Trophoblast cell (in vitro differentiated cells and primary cell): ENCODE data around the gene IPO7.

Experiments used
- DNase-seq, 2 donors: peaks; one replicate each; pipeline ENCODE4 v3.0.0-alpha.2; 2016
- H2AFZ ChIP-seq: 2 replicates; pipeline ENCODE4 v1.6.1; 2013; ENCODE audit warnings: low read length, moderate library complexity, mild to moderate bottlenecking; ENCODE audit not compliant: insufficient read depth, poor library complexity
- H2AK5ac ChIP-seq: 2 replicates; pipeline ENCODE4 v1.6.1; 2013; ENCODE audit warnings: mild to moderate bottlenecking, low read length
- H2BK120ac ChIP-seq: 2 replicates; pipeline ENCODE4 v1.6.1; 2013; ENCODE audit warnings: low read length, mild to moderate bottlenecking, moderate library complexity; ENCODE audit not compliant: insufficient read depth, poor library complexity
- H2BK12ac ChIP-seq: 2 replicates; pipeline ENCODE4 v1.6.1; 2013; ENCODE audit warnings: mild to moderate bottlenecking, low read length, moderate library complexity
- H2BK5ac ChIP-seq: 2 replicates; pipeline ENCODE4 v1.6.1; 2013; ENCODE audit warnings: low read length, low read depth, moderate library complexity, mild to moderate bottlenecking; ENCODE audit not compliant: poor library complexity
- H3K14ac ChIP-seq: 2 replicates; pipeline ENCODE4 v1.6.1; 2013; ENCODE audit warnings: mild to moderate bottlenecking, low read length
- H3K18ac ChIP-seq: 2 replicates; pipeline ENCODE4 v1.6.1; 2013; ENCODE audit warnings: mild to moderate bottlenecking, low read length
- H3K23ac ChIP-seq: 2 replicates; pipeline ENCODE4 v1.6.1; 2013; ENCODE audit warnings: low read length
- H3K27ac ChIP-seq: 2 replicates; pipeline ENCODE4 v1.5.1; 2013; ENCODE audit warnings: low read depth, mild to moderate bottlenecking, inconsistent platforms, low read length, moderate library complexity
- H3K27me3 ChIP-seq: 2 replicates; pipeline ENCODE4 v1.6.1; 2013; ENCODE audit warnings: inconsistent platforms, mild to moderate bottlenecking, low read length, moderate library complexity; ENCODE audit not compliant: insufficient read depth
- H3K36me3 ChIP-seq, 2 experiments: 1 replicate in 1 of 2; 2 replicates in 1 of 2; pipeline ENCODE4 v1.6.1; 2013; ENCODE audit warnings: low read length in 2 of 2, mild to moderate bottlenecking in 2 of 2, moderate library complexity in 1 of 2; ENCODE audit not compliant: insufficient read depth in 2 of 2, control insufficient read depth in 1 of 2
- H3K4ac ChIP-seq: 2 replicates; pipeline ENCODE4 v1.6.1; 2013; ENCODE audit warnings: low read depth, mild to moderate bottlenecking, low read length, moderate library complexity
- H3K4me1 ChIP-seq, 2 experiments: 1 replicate in 1 of 2; 2 replicates in 1 of 2; pipeline ENCODE4 v1.6.1; 2013; ENCODE audit warnings: low read length in 2 of 2, mild to moderate bottlenecking in 2 of 2, moderate library complexity in 1 of 2; ENCODE audit not compliant: insufficient read depth in 2 of 2, control insufficient read depth in 1 of 2
- H3K4me2 ChIP-seq: 2 replicates; pipeline ENCODE4 v1.6.1; 2013; ENCODE audit warnings: inconsistent platforms, mild to moderate bottlenecking, low read length, moderate library complexity
- H3K4me3 ChIP-seq: 2 replicates; pipeline ENCODE4 v1.5.1; 2013; ENCODE audit warnings: mild to moderate bottlenecking, low read depth, low read length, inconsistent platforms
- H3K79me1 ChIP-seq: one replicate; pipeline ENCODE4 v1.6.1; 2013; ENCODE audit warnings: low read length
- H3K79me2 ChIP-seq: 2 replicates; pipeline ENCODE4 v1.6.1; 2013; ENCODE audit warnings: low read length, mild to moderate bottlenecking; ENCODE audit not compliant: control insufficient read depth, insufficient read depth, poor library complexity
- H3K9ac ChIP-seq: 2 replicates; pipeline ENCODE4 v1.6.1; 2013; ENCODE audit warnings: mild to moderate bottlenecking, low read length
- H3K9me3 ChIP-seq: 2 replicates; pipeline ENCODE4 v1.6.1; 2013; ENCODE audit warnings: low read depth, mild to moderate bottlenecking, control low read depth, inconsistent platforms, low read length; ENCODE audit not compliant: insufficient read depth
- H4K12ac ChIP-seq: 2 replicates; pipeline ENCODE4 v1.6.1; 2013; ENCODE audit warnings: low read depth, mild to moderate bottlenecking, low read length, moderate library complexity
- H4K8ac ChIP-seq: 2 replicates; pipeline ENCODE4 v1.6.1; 2013; ENCODE audit warnings: low read depth, mild to moderate bottlenecking, low read length, moderate library complexity
- H4K91ac ChIP-seq: one replicate; pipeline ENCODE4 v1.6.1; 2013; ENCODE audit warnings: low read depth, mild to moderate bottlenecking, low read length, moderate library complexity
- whole genome bisulfite sequencing: extraction: QIAGEN DNeasy Blood & Tissue Kit; methylation state at CpG from one replicate; pipeline ENCODE4 v1.1.7; 2013; ENCODE audit warnings: missing lambda C conversion rate; ENCODE audit not compliant: insufficient read length, insufficient coverage; ENCODE audit errors: extremely low coverage; 5-methylcytosine and 5-hydroxymethylcytosine counted together

The IPO7 gene

GRCh38 chr11:9362393-9362863, 22.0 kb upstream of the IPO7 start:
- peak overlapping the region; percentile 82 for H3K18ac ChIP-seq
- WGBS, result no CpG with 5 or more reads among the region's 2 CpGs
- H4K12ac ChIP-seq, result peak overlapping the region; percentile 84
- H3K79me2 ChIP-seq, result peaks cover 14% of the 10 kb centered on the region
- no peak overlapping the region for H3K23ac ChIP-seq
- H3K9ac ChIP-seq, result no peak overlapping the region
- H2BK12ac ChIP-seq, result peak overlapping the region; percentile 100
- H3K36me3 ChIP-seq, result no peaks in the 10 kb centered on the region
- no peak overlapping the region for H3K4me2 ChIP-seq
- H3K79me1 ChIP-seq, result peaks cover 36% of the 10 kb centered on the region
- peak overlapping the region; percentile 95 for H2AK5ac ChIP-seq
- no peaks in the 10 kb centered on the region for H3K9me3 ChIP-seq
- no peak overlapping the region for H3K4me3 ChIP-seq
- peak overlapping the region; percentile 93 for H2BK120ac ChIP-seq
- H3K4ac ChIP-seq, result peak overlapping the region; percentile 75
- H3K4me1 ChIP-seq, result peaks cover 18 to 19% of the 10 kb centered on the region in 2 experiments
- peak overlapping the region; percentile 99 for H3K27ac ChIP-seq
- H4K8ac ChIP-seq, result peak overlapping the region; percentile 85
- H3K14ac ChIP-seq, result peak overlapping the region; percentile 98
- peak overlapping the region; percentile 97 for H4K91ac ChIP-seq
- DNase-seq, result no peak
- peak overlapping the region; percentile 66 for H2AFZ ChIP-seq
- H2BK5ac ChIP-seq, result peak overlapping the region; percentile 95
- no peaks in the 10 kb centered on the region for H3K27me3 ChIP-seq

DNA sequence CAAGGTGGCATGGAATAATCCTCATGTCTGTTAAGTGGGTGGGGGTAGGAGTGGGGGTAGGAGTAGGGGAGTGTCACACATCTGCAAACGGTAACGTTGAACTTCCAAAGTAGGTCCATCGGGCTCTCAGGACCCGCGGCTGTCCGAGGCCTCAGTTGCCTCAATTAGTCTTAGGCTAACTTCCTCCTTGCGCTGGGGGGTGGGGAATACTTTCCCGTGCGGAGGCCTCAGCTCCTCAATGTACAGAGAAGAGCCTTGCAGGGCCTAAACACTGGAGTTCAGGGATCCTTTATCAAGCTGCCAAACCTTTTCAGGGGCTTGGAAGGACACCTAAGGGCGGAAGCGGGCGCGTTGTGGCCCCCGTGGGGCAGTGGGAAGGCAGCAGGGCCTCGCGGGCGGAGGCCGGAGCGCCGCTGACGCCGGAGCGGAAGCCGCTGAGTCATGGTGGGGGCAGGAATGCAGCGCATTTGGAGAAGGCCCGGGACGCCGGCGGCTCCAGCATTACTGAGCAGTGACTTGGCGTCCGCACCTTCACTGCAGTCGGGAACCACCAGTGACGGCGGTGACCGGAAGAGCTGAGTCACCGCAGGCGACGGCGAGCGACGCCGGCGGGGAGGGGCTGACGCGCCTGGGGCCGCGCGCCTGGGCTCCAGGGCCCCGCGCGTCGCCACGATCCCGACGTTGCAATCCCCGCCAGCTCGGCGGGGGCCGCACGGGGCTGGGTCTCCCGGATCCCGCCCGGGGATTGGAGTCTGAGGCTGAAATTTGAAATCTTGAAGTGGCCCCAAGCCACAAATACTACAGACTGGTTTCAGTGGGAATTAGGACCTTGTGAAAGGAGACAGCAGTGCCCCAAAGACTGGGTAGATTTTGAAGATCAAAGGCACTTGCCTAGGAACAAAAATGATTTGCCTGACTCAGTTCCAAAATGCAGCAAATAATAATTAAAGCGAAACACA, 20.2 kb upstream of the IPO7 start:
- peak overlapping the region; percentile 66 for H3K4me2 ChIP-seq
- H3K27ac ChIP-seq, result peak overlapping the region; percentile 99
- H3K14ac ChIP-seq, result peak overlapping the region; percentile 94
- peak; percentile 99 for DNase-seq
- H3K23ac ChIP-seq, result no peak overlapping the region
- H4K8ac ChIP-seq, result peak overlapping the region; percentile 89
- H3K27me3 ChIP-seq, result no peaks in the 10 kb centered on the region
- H3K4me1 ChIP-seq, result peaks cover 18 to 19% of the 10 kb centered on the region in 2 experiments
- H3K79me2 ChIP-seq, result peaks cover 14% of the 10 kb centered on the region
- H2AK5ac ChIP-seq, result peak overlapping the region; percentile 70
- H3K4me3 ChIP-seq, result no peak overlapping the region
- peaks cover 36% of the 10 kb centered on the region for H3K79me1 ChIP-seq
- H3K9ac ChIP-seq, result no peak overlapping the region
- no CpG with 5 or more reads among the region's 64 CpGs for WGBS
- H3K36me3 ChIP-seq, result no peaks in the 10 kb centered on the region
- peak overlapping the region; percentile 78 for H3K4ac ChIP-seq
- peak overlapping the region; percentile 98 for H2BK5ac ChIP-seq
- H3K18ac ChIP-seq, result peak overlapping the region; percentile 89
- peak overlapping the region; percentile 97 for H4K12ac ChIP-seq
- H2BK12ac ChIP-seq, result peak overlapping the region; percentile 90
- peak overlapping the region; percentile 67 for H2AFZ ChIP-seq
- H2BK120ac ChIP-seq, result peak overlapping the region; percentile 97
- peak overlapping the region; percentile 98 for H4K91ac ChIP-seq
- no peaks in the 10 kb centered on the region for H3K9me3 ChIP-seq

DNA sequence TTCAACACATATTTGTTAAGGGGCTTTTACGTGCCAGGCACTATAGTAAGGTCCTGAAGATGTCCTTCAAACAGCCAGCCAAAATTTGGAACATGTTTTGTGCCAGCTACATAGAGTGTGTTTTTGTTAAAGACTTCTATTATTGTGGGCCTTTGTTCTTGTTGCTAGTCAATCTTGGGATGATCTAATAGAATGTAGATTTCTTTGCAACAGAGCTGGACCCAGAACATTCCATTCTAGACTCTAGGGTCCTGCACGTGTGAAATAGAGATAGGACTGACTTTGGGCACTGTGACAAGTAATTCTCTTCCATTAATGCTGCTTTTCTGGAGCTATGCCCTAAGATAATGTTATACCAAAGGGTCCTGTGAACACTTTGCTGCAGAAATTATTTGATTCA, 16.9 kb upstream of the IPO7 start:
- no peak overlapping the region for H3K14ac ChIP-seq
- no CpG with 5 or more reads among the region's 2 CpGs for WGBS
- H4K8ac ChIP-seq, result no peak overlapping the region
- no peak overlapping the region for H3K27ac ChIP-seq
- peaks cover 14% of the 10 kb centered on the region in 2 experiments for H3K4me1 ChIP-seq
- no peak overlapping the region for H3K4me2 ChIP-seq
- H3K23ac ChIP-seq, result no peak overlapping the region
- H2BK12ac ChIP-seq, result no peak overlapping the region
- peaks cover 10% of the 10 kb centered on the region for H3K79me2 ChIP-seq
- H3K79me1 ChIP-seq, result peaks cover 30% of the 10 kb centered on the region
- H2AFZ ChIP-seq, result no peak overlapping the region
- no peak for DNase-seq
- no peak overlapping the region for H3K9ac ChIP-seq
- H3K4ac ChIP-seq, result no peak overlapping the region
- no peaks in the 10 kb centered on the region for H3K27me3 ChIP-seq
- H3K4me3 ChIP-seq, result no peak overlapping the region
- no peaks in the 10 kb centered on the region for H3K36me3 ChIP-seq
- no peak overlapping the region for H4K91ac ChIP-seq
- H2BK5ac ChIP-seq, result no peak overlapping the region
- H3K9me3 ChIP-seq, result no peaks in the 10 kb centered on the region
- no peak overlapping the region for H2BK120ac ChIP-seq
- H4K12ac ChIP-seq, result no peak overlapping the region
- H2AK5ac ChIP-seq, result no peak overlapping the region
- H3K18ac ChIP-seq, result no peak overlapping the region

- Histone ChIP-seq H3K4me1 (peaks cover 2 to 3% of the 10 kb centered on the region in 2 experiments), H3K9me3 (no peaks in the 10 kb centered on the region), H2BK120ac (no peak overlapping the region), H3K27ac (no peak overlapping the region), H2AFZ (no peak overlapping the region), H3K4me3 (no peak overlapping the region), H3K4me2 (no peak overlapping the region), H4K8ac (no peak overlapping the region), H2BK12ac (no peak overlapping the region), H3K18ac (no peak overlapping the region), H2AK5ac (no peak overlapping the region), H3K79me1 (no peaks in the 10 kb centered on the region), H4K91ac (no peak overlapping the region), H3K23ac (no peak overlapping the region), H3K36me3 (no peaks in the 10 kb centered on the region), H3K9ac (no peak overlapping the region), H3K14ac (no peak overlapping the region), H2BK5ac (no peak overlapping the region), H3K27me3 (no peaks in the 10 kb centered on the region), H3K4ac (no peak overlapping the region), H4K12ac (no peak overlapping the region), H3K79me2 (no peaks in the 10 kb centered on the region)
- no peak for DNase-seq
- no CpG with 5 or more reads among the region's 1 CpG for WGBS
Measured at GRCh38 chr11:9377036-9377435, 7.4 kb upstream of the IPO7 start.
